ENCODE measurements around the gene GADD45G. TPM values are rescaled to one million over a fixed set of nuclear protein-coding genes. Genes with fewer than 3 reads are reported as not detected.

The GADD45G gene
- total and polyA plus RNA-seq, 7 donors: 5.7 to 37.8 (median 19.7) TPM

DNA sequence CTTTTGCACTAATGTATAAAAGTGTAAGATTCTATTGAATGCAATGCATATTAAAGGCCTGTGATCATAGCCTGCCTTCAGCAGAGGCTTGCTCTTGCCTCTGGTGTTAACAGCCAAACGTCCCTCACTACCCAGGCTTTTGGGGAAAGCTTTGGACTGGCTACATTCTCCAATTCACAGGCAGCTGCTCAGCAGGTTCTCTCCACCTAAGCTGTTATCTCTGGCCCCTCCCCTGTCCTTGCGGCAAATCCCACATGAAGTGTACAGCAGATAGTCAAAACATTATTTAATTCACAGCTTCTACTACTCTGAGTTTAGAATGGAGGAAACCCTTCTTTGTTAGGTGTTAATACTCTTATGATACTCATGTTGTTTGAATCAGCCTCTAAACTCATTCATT is 45.9 kb upstream of the GADD45G start:
- no peak for TF ChIP-seq POLR2AphosphoS5 (IDR thresholded peaks at IDR 0.05)
- TF ChIP-seq POLR2A (IDR thresholded peaks at IDR 0.05): no peak
- no peak for TF ChIP-seq CTCF (IDR thresholded peaks at IDR 0.05)
- no peak for TF ChIP-seq EP300 (IDR thresholded peaks at IDR 0.05)
- no peak overlapping the region for H3K4me3 ChIP-seq
- DNase-seq: no peak
- no peaks in the 10 kb centered on the region for H3K4me1 ChIP-seq
- H3K9me3 ChIP-seq: peaks cover 0 to 2% (median 0%) of the 10 kb centered on the region in 4 donors
- intact Hi-C loops (cut with DNase I): no loop called here
- H3K27ac ChIP-seq: no peak overlapping the region
- H3K36me3 ChIP-seq: no peaks in the 10 kb centered on the region
- WGBS, 2 donors: 24 to 71% methylated on average over 2 of the region's 2 CpGs
- H3K27me3 ChIP-seq: no peaks in the 10 kb centered on the region

DNA sequence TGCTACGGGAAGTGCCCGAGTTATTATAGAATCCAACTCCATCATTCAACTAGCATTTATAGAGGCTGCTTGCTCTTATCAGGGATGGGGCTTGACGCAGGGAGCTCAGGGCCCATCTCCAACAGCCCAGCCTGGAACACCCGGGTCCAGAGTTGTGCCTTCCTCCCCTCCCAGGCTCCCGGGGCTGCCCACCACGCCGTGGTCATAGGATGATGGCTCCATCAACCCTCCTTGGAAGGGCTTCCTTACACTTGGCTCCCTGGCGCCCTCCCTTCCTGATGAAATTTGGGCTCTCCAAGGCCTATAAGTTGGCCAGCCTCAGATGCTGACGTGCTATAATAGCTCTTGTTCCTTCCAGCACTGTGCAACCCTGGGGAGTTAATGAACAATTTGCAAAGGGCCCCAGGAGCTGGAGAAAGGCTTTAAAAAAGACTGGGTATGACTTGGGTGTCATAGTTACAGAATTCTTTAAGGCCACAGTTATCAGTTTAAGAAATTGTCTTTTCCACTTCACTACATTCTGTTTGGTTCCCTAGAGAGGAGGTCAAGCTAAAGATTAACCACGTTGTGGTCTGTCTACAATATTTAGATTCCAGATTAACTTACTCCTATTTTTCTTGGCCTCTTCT is 42.5 kb upstream of the GADD45G start:
- Histone ChIP-seq H3K4me3 (no peak overlapping the region), H3K4me1 (no peaks in the 10 kb centered on the region), H3K9me3 (peaks cover 0 to 2% (median 0%) of the 10 kb centered on the region in 4 donors), H3K36me3 (no peaks in the 10 kb centered on the region), H3K27ac (no peak overlapping the region), H3K27me3 (no peaks in the 10 kb centered on the region)
- intact Hi-C loops (cut with DNase I): no loop called here
- DNase-seq: no peak
- TF ChIP-seq POLR2AphosphoS5 (IDR thresholded peaks at IDR 0.05) (no peak), POLR2A (IDR thresholded peaks at IDR 0.05) (no peak), CTCF (IDR thresholded peaks at IDR 0.05) (no peak), EP300 (IDR thresholded peaks at IDR 0.05) (no peak)
- WGBS, 2 donors: 83 to 85% methylated on average over 10 of the region's 10 CpGs

GRCh38 chr9:89563571-89564345 is 41.1 kb upstream of the GADD45G start:
- intact Hi-C loops (cut with DNase I): no loop called here
- no peak overlapping the region for H3K27ac ChIP-seq
- no peaks in the 10 kb centered on the region for H3K27me3 ChIP-seq
- DNase-seq: no peak
- no peak overlapping the region for H3K4me3 ChIP-seq
- TF ChIP-seq EP300 (IDR thresholded peaks at IDR 0.05): no peak
- TF ChIP-seq POLR2A (IDR thresholded peaks at IDR 0.05): no peak
- no peak for TF ChIP-seq CTCF (IDR thresholded peaks at IDR 0.05)
- no peak for TF ChIP-seq POLR2AphosphoS5 (IDR thresholded peaks at IDR 0.05)
- no peaks in the 10 kb centered on the region for H3K9me3 ChIP-seq
- no peaks in the 10 kb centered on the region for H3K36me3 ChIP-seq
- H3K4me1 ChIP-seq: no peaks in the 10 kb centered on the region
- whole genome bisulfite sequencing, 2 donors: 82 to 83% methylated on average over 15 of the region's 15 CpGs

GRCh38 chr9:89564346-89564878 is 40.4 kb upstream of the GADD45G start:
- no peak for DNase-seq
- no peak overlapping the region for H3K27ac ChIP-seq
- no peaks in the 10 kb centered on the region for H3K36me3 ChIP-seq
- H3K4me1 ChIP-seq: no peaks in the 10 kb centered on the region
- WGBS, 2 donors: 67 to 76% methylated on average over 14 of the region's 14 CpGs
- H3K4me3 ChIP-seq: no peak overlapping the region
- no peaks in the 10 kb centered on the region for H3K27me3 ChIP-seq
- intact Hi-C loops (cut with DNase I): no loop called here
- H3K9me3 ChIP-seq: no peaks in the 10 kb centered on the region
- TF ChIP-seq CTCF (IDR thresholded peaks at IDR 0.05) (no peak), EP300 (IDR thresholded peaks at IDR 0.05) (no peak), POLR2AphosphoS5 (IDR thresholded peaks at IDR 0.05) (no peak), POLR2A (IDR thresholded peaks at IDR 0.05) (no peak)

All from sigmoid colon (tissue), 7 donors.